C4-2B (cell line): ENCODE data around the gene ARHGAP4.

ENCODE experiments used
- CTCF ChIP-seq: fragments of 450-650 bp; conservative IDR thresholded peaks from 2 replicates; pipeline ENCODE4 v1.5.1; 2017; ENCODE audit warnings: mild to moderate bottlenecking
- ZFX ChIP-seq: fragments of 450-650 bp; IDR thresholded peaks from 2 replicates; pipeline ENCODE4 v1.6.1; 2017

GRCh38 chrX:153944800-153945150, 18.7 kb upstream of the ARHGAP4 start:
- TF ChIP-seq CTCF, result no peak
- TF ChIP-seq ZFX, result no peak
